Posterior vena cava (tissue), 2 donors: Measurements from ENCODE around the gene SCRG1. TPM values are rescaled to one million over a fixed set of nuclear protein-coding genes. Genes with fewer than 3 reads are reported as not detected.

Source experiments
- DNase-seq: peaks from one replicate; pipeline ENCODE4 v3.0.0-alpha.2; 2020; ENCODE audit warnings: low spot score
- intact Hi-C, 2 donors: fragments of 100-400 bp; cut with DNase I; formaldehyde crosslinking; loops; one replicate each; pipeline versions ENCODE4 v1.14.1 to v1.14.2; 2022 to 2023
- long read RNA-seq, 2 donors: library from polyadenylated mRNA; unstranded; transcript quantifications; one replicate each; pipeline ENCODE4 v2.0.0, GENCODE V29; 2020 to 2021
- total RNA-seq, 2 donors: library from RNA; stranded (reverse); fragmentation: NEBNext Ultra II Directional; extraction: Animal tissue kit (Norgen Biotek cat#: 25700); gene quantifications; one replicate each; pipeline ENCODE4 v1.2.1, GENCODE V29; 2021
- donor health status: DM: yes; HTN: yes; CAD: no.
- donor health status: DM: yes; HTN: yes; CAD: no.

The SCRG1 gene
- 10 to 100 TPM; 18.2 to 61.8 TPM for total RNA-seq
- long read RNA-seq, donor 1, full-length matches to known transcripts: 23 of 26 reads
- long read RNA-seq, donor 1, partial matches to known transcripts: 0 of 26 reads
- long read RNA-seq, donor 1, other reads (novel, unspliced or antisense): 3 of 26 reads
- long read RNA-seq, donor 2, full-length matches to known transcripts: 15 of 16 reads
- long read RNA-seq, donor 2, partial matches to known transcripts: 0 of 16 reads
- long read RNA-seq, donor 2, other reads (novel, unspliced or antisense): 1 of 16 reads

DNA sequence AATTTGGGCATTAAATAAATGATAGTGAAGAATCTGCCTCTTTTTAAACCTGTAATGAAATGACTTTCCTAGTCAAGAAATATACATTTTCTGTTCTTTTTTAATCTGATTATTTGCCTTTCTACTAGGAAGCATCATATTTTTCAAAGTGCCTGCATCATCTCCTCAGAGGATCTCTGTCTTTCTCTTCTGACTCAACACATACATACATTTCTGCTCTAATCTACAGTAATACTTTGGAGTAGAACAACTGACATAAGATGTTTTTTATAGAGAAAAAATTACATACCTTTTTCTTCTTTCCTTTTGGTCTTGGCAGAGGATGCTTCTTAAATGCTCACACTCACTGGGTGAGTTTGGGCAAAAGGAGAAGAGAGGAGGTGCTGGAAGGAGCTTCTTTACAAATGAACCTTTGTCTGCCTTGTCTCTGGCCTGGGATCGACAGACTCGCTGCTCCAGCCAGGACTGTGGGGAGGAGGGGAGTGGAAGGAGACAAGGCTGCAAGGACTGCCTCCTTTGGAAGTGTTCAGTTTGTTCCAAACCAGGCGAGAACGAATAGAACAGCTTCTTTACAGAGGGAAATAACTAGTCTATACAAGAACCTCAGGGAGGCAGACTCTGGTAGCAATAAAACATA is at the start of gene SCRG1:
SCRG1 (minus strand) TSS at position 338 of the 637 bp plus-strand sequence. CDS start 7,702 bp downstream, outside the sequence.
- no peak for DNase-seq
- intact Hi-C loops: no loop called here

GRCh38 chr4:173448103-173448502 is 49.2 kb upstream of the SCRG1 start:
- intact Hi-C loops: no loop called here
- DNase-seq: no peak

GRCh38 chr4:173446416-173446815 is 47.5 kb upstream of the SCRG1 start:
- intact Hi-C loops: no loop called here
- DNase-seq: no peak

DNA sequence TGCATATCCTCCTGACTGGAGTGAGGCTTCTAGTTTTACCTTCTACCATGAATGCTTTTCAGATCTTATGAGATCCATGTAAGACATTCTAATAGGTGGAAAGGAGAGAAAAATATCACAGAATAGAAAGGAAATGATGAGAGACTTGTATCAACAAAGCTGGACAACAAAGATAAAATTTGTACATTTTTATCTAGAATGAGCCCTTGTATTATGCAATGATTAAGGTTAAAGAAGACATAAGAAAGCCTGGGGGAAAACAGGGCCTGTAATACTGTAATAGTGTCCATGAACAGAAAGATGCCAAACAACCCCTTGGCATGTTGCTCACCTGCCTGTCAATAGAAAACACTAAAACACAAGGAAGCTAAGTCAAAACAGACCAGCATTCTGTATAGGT is 44.2 kb upstream of the SCRG1 start:
- intact Hi-C loops: no loop called here

DNA sequence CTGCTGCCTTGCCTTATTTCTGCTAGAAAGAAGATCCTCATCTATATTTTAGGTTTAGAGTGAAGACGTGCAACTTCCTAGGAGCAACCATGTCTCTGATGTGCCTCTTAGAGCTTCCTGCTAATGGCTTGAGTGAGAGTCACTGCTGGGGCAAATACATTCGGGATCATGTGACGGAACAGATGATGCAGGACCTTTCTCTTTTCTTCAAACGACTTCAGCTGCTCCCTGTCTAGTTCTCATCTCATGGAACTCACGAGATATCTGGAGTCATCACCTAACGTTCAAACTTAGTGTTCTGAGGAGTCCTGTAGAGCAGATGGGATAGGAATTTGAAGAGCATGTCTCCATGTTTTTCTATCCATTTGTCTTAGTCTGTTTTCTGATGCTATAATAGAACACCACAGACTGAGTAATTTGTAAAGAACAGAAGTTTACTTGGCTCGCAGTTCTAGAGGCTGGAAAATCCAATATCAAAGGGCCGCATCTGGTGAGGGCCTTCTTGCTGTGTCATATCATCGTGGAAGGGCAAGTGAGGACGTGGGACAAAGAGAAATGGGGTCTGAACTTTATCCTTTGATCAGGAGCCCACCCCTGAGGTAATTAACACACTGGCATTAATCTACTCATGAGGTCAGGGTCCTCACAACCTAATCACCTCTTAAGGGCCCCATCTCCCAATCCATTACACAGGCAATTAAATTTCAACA is 43.5 kb upstream of the SCRG1 start:
- no peak for DNase-seq
- intact Hi-C loops: no loop called here

More for the DNA sequence above, 44.2 kb upstream of the SCRG1 start:
- DNase-seq: no peak

DNA sequence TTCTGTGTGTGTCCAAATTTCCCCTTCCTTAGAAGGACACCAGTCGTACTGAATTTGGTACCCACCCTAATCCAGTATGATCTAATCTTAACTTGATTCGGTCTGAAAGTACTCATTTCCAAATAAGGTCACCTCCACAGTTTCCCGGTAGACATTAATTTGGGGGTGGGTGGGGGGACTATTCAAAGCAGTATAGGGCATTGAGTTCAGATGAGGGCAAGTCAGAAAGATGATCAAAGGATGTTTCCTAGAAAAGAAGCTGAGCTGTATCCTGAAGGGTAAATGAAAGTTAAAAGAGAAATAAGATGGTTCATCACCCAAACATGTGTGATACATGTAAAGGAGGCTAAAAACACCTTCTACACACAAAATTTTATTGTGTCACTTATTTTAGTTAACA is 42.0 kb upstream of the SCRG1 start:
- intact Hi-C loops: no loop called here
- no peak for DNase-seq

DNA sequence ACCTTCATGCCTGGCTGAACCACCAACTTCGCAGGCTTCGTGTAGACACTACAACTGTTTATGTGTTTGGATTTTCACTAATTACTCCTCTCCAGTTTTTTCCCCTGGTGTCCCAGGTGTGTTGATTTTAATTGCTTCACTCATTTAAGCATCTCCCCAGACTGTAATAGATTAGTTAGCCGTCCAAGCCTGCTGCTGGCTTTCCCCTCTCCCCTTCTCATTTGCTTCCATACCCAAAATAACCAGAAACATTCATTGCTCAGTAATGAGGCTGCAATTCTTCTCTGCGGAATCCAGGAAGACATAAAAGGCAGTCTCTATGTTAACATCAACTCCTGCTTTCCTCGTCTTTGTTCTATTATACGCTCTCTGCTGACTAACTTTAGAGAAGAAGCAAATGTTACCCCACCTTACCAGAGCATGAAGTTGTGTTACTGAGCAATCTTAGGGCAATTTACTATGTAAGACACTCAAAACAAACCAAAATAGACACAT is 37.9 kb upstream of the SCRG1 start:
- intact Hi-C loops: no loop called here
- no peak for DNase-seq

- intact Hi-C loops: no loop called here
Observed at GRCh38 chr4:173436149-173436579, 37.2 kb upstream of the SCRG1 start.

DNA sequence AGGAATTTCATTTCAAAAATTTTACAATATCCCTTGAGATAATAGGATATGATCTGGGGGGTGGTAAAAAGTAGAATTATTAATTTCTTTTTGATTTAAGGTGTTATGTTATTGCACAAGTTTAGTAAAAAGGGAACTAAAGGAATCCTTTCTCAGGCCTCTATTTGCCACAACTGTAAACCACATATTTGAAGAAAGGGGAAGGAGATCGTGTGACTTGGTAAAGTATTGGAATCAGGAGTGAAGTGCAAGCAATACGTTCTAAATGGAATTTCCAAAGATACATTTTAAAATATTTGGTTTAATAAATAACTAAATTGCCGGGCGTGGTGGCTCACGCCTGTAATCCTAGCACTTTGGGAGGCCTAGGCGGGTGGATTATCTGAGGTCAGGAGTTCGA is 35.3 kb upstream of the SCRG1 start:
- no peak for DNase-seq
- intact Hi-C loops: no loop called here

More at GRCh38 chr4:173436149-173436579, 37.2 kb upstream of the SCRG1 start:
- DNase-seq: no peak

DNA sequence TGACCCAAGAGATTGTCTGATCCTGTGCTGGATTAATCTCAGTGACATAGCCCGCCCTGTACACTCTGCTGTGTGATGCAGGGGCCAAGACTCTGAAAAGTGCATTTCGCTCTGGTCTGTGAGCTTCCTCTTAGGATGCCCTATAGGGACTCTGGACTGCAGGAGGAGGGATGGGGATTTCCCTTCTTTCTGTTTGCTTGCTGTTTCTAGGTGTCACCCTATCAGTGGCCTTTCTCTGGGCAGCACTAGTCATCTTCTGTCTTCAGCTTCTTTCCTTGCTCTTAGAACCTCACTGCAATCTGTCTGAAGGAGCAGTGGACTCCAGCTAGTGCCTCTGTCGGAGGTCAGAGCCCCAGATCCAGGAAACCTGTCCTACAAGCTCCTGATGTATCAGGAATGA is 34.5 kb upstream of the SCRG1 start:
- no peak for DNase-seq
- intact Hi-C loops: no loop called here

DNA sequence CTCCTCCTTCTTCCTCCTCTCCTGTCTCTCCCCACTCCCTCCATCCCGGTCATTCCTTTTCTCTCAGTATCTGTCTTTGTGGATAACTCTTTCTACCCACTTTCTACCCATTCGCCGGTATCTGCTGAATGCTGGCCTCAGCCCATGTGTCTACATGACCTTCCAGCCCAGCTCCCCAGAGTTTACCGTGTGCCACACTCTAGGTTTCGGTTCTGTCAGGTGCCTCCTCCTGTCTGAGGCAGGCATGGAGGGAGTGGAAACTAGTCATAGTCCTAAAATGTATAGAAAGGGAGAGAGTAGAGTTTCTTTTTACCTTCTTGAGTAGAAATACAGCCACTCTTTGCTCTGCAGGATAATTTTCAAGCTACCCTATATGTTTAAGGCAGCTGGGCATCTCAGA is 33.5 kb upstream of the SCRG1 start:
- intact Hi-C loops: no loop called here
- DNase-seq: no peak

DNA sequence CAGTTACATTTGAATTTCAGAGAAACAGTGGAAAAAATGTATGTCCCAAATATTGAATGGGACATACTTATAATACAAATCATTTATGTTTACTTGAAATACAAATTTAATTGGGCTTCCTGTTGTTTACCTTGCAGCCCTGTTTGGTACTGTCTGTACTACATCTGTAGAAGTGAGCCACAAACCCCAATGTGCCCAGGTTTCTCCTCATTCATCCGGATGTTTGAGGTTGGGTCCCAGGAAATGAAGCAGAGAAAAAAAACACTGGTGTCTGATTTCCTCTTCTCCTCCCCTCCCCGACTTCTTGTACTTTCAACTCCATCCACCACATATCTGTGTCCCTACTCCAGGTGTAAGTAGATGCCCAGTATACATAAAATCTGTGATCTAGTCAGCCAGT is 27.1 kb upstream of the SCRG1 start:
- DNase-seq: no peak
- intact Hi-C loops: loop anchor here in 1 of 2 donors (2.0 kb wide), 1 partner anchor 49 kb away; no protein-coding TSS in a partner anchor

DNA sequence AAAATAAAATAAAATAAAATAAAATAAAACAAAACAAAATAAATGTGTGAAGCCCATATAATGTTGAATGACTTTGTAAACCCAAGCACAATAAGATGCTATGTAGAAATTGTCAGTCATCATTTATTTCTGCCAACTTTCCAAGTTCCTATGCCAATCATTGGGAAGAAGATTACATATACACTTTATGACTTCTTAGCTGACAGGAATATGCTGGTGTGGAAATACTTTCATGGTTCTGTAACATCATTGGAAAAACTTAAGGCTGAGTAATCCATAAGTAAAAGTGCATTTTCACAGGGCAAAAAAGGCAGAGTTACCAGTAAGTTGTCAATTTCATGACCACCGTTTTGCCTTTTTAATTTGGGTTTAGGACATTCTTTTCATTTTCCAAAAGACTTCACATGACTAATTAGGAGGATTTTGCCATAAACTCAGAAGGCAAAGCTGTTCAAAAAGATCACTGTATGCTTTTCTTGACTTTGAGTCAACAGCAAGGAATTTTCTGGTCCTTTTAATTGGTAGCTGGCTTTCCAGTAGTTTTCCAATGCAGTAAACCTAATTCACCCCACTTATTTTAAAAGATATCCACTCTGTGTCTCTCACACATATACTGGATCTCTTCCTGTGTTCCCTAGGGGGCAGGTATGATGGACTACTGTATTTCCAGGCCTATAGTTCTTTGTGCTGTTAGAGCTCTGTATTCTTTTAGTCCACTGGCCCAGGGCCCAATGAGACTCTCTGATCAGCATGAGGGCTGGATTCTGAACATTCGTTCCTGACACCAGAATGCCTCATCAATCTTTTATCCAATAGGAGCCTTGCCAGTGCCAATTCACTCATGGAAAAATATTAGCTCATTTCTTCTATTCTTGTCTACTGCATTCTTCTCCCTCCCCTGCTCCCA is 26.2 kb upstream of the SCRG1 start:
- DNase-seq: no peak
- intact Hi-C loops: loop anchor here in 1 of 2 donors (5.0 kb wide), 1 partner anchor 67 kb away; no protein-coding TSS in a partner anchor

- intact Hi-C loops: loop anchor here in 1 of 2 donors (5.0 kb wide), 1 partner anchor 72 kb away; no protein-coding TSS in a partner anchor
Observed at GRCh38 chr4:173420801-173421200, 21.9 kb upstream of the SCRG1 start.

DNA sequence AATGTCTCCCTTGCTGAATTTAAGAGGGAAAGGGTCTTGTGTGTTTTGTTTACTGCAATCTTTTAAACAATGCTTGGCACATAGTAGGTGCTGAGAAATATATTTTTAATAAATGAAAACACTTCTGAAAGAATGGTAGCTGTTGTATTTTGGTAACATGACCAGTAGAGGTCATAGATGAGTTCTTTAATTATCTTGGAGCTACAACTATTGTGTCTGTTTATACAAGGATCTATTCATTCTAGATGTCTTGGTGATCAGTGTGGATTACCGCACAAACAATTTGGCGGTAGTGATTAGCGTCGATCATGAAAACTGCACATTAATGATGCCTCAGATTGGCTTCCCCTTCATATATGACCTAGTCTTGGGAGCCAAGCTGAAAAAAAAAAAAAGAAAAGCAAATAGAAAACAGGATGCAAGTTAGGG is 21.4 kb upstream of the SCRG1 start:
- intact Hi-C loops: loop anchor here in 1 of 2 donors (5.0 kb wide), 1 partner anchor 72 kb away; no protein-coding TSS in a partner anchor
- no peak for DNase-seq

More at GRCh38 chr4:173420801-173421200, 21.9 kb upstream of the SCRG1 start:
- no peak for DNase-seq

DNA sequence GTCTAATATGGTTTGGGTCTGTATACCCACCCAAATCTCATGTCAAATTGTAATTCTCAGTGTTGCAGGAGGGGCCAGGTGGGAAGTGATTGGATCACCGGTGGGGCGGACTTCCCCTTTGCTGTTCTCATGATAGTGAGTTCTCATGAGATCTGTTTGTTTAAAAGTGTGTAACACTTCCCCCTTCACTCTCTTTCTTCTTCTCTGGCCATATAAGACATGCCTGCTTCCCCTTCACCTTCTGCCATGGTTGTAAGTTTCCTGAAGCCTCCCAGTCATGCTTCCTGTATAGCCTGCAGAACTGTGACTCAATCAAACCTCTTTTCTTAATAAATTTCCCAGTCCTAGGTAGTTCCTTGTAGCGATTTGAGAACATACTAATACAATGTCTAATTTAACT is 19.7 kb upstream of the SCRG1 start:
- DNase-seq: no peak
- intact Hi-C loops: loop anchor here (2.0 to 10.0 kb wide), 3 partner anchors 76 to 394 kb away; no protein-coding TSS in a partner anchor

GRCh38 chr4:173417833-173418232 is 18.9 kb upstream of the SCRG1 start:
- intact Hi-C loops: loop anchor here (2.0 to 10.0 kb wide), 4 partner anchors 77 to 393 kb away; no protein-coding TSS in a partner anchor
- DNase-seq: no peak

DNA sequence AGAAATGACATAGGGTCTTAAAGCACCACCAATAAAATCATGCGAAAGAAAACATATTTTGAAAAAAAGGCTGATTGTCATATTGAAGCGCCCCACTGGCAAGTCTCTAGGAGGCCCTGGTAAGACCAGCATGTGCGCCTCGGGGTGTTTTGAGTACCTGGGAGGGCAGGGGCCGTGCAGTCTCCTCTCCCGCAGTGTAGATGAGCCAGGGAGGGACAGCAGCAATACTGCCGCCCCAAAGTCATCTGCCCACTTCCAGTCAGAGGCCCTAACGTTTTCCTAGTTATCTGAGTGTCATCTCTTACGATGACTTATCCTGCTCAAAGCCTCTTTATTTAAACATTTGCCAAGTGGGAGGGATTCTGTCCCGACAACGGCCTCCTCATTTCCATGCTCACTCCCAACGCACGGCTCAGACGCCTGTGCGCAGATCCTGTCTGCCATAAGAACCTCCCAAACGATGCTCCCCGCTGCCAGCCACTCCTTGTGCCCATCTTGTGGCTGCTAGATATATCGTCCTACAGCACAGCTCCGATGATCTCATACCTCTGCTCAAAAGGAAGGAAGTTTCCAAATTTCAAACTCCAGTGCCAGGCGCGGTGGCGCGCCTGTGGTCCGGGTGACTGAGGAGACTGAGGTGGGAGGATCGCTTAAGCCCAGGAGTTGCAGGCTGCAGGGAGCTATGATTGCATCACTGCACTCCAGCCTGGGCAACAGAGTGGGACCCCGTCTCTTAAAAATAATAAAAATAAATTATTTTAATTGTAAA is 17.2 kb upstream of the SCRG1 start:
- intact Hi-C loops: loop anchor here (2.0 to 10.0 kb wide), 3 partner anchors 97 to 391 kb away; no protein-coding TSS in a partner anchor
- peak; percentile 90 for DNase-seq
